IMR-90 (cell line): ENCODE results near the gene SSC4D. TPM values are rescaled to one million over a fixed set of nuclear protein-coding genes. Genes with fewer than 3 reads are reported as not detected.

Source experiments
- ATAC-seq: fragments of 200-7000 bp; cut with Tn5 transposase; 2 replicates; pipeline ENCODE4 v1.9.1; 2020; ENCODE audit warnings: low read depth, mild to moderate bottlenecking, moderate library complexity
- BruUV-seq: library from RNA; stranded (reverse); fragments of 400-500 nt; replicated peaks from 2 replicates; lab custom pipeline; 2021; lab: Mats Ljungman, UMichigan
- CTCF ChIA-PET: fragments of 300-600 bp; formaldehyde crosslinking; extraction: SDS; loops from one replicate; lab custom pipeline; 2021; ENCODE audit warnings: antibody characterized with exemption; lab: Yijun Ruan, JAX
- POLR2A ChIA-PET: fragments of 300-600 bp; sonication (Branson Sonifier 250); formaldehyde crosslinking; loops from one replicate; lab custom pipeline; 2022; ENCODE audit warnings: antibody characterized with exemption; ENCODE audit not compliant: unreplicated experiment; lab: Charles Lee
- DNase-seq: peaks from one replicate; pipeline ENCODE4 v3.0.0; 2013
- H2AFZ ChIP-seq: replicated peaks from 2 replicates; pipeline ENCODE3; 2013; ENCODE audit warnings: low read length, mild to moderate bottlenecking; ENCODE audit not compliant: poor library complexity
- H2AK5ac ChIP-seq: 2 replicates; pipeline ENCODE4 v1.6.1; 2013; ENCODE audit warnings: low read depth, low read length, inconsistent platforms
- H2AK9ac ChIP-seq: replicated peaks from 2 replicates; pipeline ENCODE3; 2013; ENCODE audit warnings: mild to moderate bottlenecking, low read depth, low read length, moderate library complexity; ENCODE audit not compliant: poor library complexity
- H2BK120ac ChIP-seq: 2 replicates; pipeline ENCODE4 v1.6.1; 2013; ENCODE audit warnings: low read depth, low read length, inconsistent platforms
- H2BK15ac ChIP-seq: 3 replicates; pipeline ENCODE4 v1.6.1; 2013; ENCODE audit warnings: low read depth, low read length, inconsistent platforms
- H2BK20ac ChIP-seq: 2 replicates; pipeline ENCODE4 v1.6.1; 2013; ENCODE audit warnings: low read depth, mild to moderate bottlenecking, inconsistent platforms, low read length, moderate library complexity
- H2BK5ac ChIP-seq: 2 replicates; pipeline ENCODE4 v1.6.1; 2013; ENCODE audit warnings: mild to moderate bottlenecking, low read depth, low read length, inconsistent platforms; ENCODE audit not compliant: poor library complexity, severe bottlenecking
- H3K14ac ChIP-seq: replicated peaks from 2 replicates; pipeline ENCODE4 v1.6.1; 2013; ENCODE audit warnings: low read depth, low read length, inconsistent platforms
- H3K18ac ChIP-seq: 2 replicates; pipeline ENCODE4 v1.6.1; 2013; ENCODE audit warnings: low read depth, low read length, control low read depth
- H3K23ac ChIP-seq: 2 replicates; pipeline ENCODE4 v1.6.1; 2013; ENCODE audit warnings: low read depth, low read length, inconsistent platforms
- H3K27ac ChIP-seq: 2 replicates; pipeline ENCODE4 v1.5.1; 2013; ENCODE audit warnings: mild to moderate bottlenecking, control low read depth, low read length; ENCODE audit not compliant: insufficient read depth
- H3K27me3 ChIP-seq: 2 replicates; pipeline ENCODE4 v1.6.1; 2013; ENCODE audit warnings: low read length; ENCODE audit not compliant: control insufficient read depth, insufficient read depth
- H3K36me3 ChIP-seq: 2 replicates; pipeline ENCODE4 v1.6.1; 2013; ENCODE audit warnings: low read length, mixed read lengths; ENCODE audit not compliant: control insufficient read depth, insufficient read depth
- H3K4ac ChIP-seq: 2 replicates; pipeline ENCODE4 v1.6.1; 2013; ENCODE audit warnings: low read depth, low read length, inconsistent platforms
- H3K4me1 ChIP-seq: 2 replicates; pipeline ENCODE4 v1.6.1; 2013; ENCODE audit warnings: low read length, mixed read lengths; ENCODE audit not compliant: control insufficient read depth, insufficient read depth
- H3K4me2 ChIP-seq: 2 replicates; pipeline ENCODE4 v1.6.1; 2013; ENCODE audit warnings: low read depth, mild to moderate bottlenecking, control low read depth, low read length, moderate library complexity
- H3K4me3 ChIP-seq: 2 replicates; pipeline ENCODE4 v1.5.1; 2013; ENCODE audit warnings: low read depth, mild to moderate bottlenecking, control low read depth, low read length, moderate library complexity; ENCODE audit not compliant: insufficient read depth
- H3K56ac ChIP-seq: 2 replicates; pipeline ENCODE4 v1.6.1; 2013; ENCODE audit warnings: low read length, inconsistent platforms; ENCODE audit not compliant: insufficient read depth; ENCODE audit errors: extremely low read depth
- H3K79me1 ChIP-seq, 2 experiments: 2 replicates each; pipeline ENCODE4 v1.6.1; 2013; ENCODE audit warnings: low read length in 2 of 2, inconsistent platforms in 1 of 2, low read depth in 1 of 2
- H3K9ac ChIP-seq: 2 replicates; pipeline ENCODE4 v1.6.1; 2013; ENCODE audit warnings: low read depth, low read length, control low read depth
- H3K9me1 ChIP-seq: 2 replicates; pipeline ENCODE4 v1.6.1; 2013; ENCODE audit warnings: low read length, inconsistent platforms; ENCODE audit not compliant: insufficient read depth
- H3K9me3 ChIP-seq: 2 replicates; pipeline ENCODE4 v1.6.1; 2013; ENCODE audit warnings: low read length; ENCODE audit not compliant: control insufficient read depth, insufficient read depth
- H4K20me1 ChIP-seq: 2 replicates; pipeline ENCODE4 v1.6.1; 2013; ENCODE audit warnings: low read length, inconsistent platforms; ENCODE audit not compliant: insufficient read depth
- H4K5ac ChIP-seq: 2 replicates; pipeline ENCODE4 v1.6.1; 2013; ENCODE audit warnings: mild to moderate bottlenecking, low read depth, low read length, control low read depth
- H4K8ac ChIP-seq, 2 experiments: 2 replicates each; pipeline ENCODE4 v1.6.1; 2013; ENCODE audit warnings: low read depth in 2 of 2, low read length in 2 of 2, control low read depth in 1 of 2, inconsistent platforms in 1 of 2
- H4K91ac ChIP-seq: 2 replicates; pipeline ENCODE4 v1.6.1; 2013; ENCODE audit warnings: low read depth, low read length, inconsistent platforms; ENCODE audit not compliant: insufficient read depth
- CHD1 ChIP-seq: IDR thresholded peaks from 2 replicates; pipeline ENCODE4 v1.6.1; 2012; ENCODE audit warnings: low read depth, low read length, improper control_type of control experiment
- MXI1 ChIP-seq: IDR thresholded peaks from 2 replicates; pipeline ENCODE4 v1.6.1; 2012; ENCODE audit warnings: low read depth, mild to moderate bottlenecking, low read length, moderate library complexity, borderline replicate concordance
- NFE2L2 ChIP-seq: fragments of 150-350 bp; IDR thresholded peaks from 2 replicates; pipeline ENCODE4 v1.6.1; 2016; ENCODE audit warnings: low read depth, mild to moderate bottlenecking, low read length
- dilution Hi-C: fragments of 300-500 bp; cut with HindIII; formaldehyde crosslinking; loops from one replicate; pipeline ENCODE4 v1.14.3; 2018; ENCODE audit warnings: low sequenced_read_pairs; ENCODE audit not compliant: unreplicated experiment
- in situ Hi-C: fragments of 300-500 bp; cut with MboI; formaldehyde crosslinking; loops from 3 replicates; pipeline ENCODE4 v1.14.3; 2019; ENCODE audit warnings: low sequenced_read_pairs, inconsistent platforms, mixed read lengths
- intact Hi-C: fragments of 100-400 bp; cut with micrococcal nuclease; formaldehyde crosslinking; loops from 2 replicates; pipeline ENCODE4 v1.10.0; 2022
- polyA plus RNA-seq, 3 experiments: library from polyadenylated mRNA; depleted of rRNA; stranded (reverse); fragments of >200 nt; gene quantifications; 2 replicates each; pipeline ENCODE4 v1.2.3, GENCODE V29; 2012; ENCODE audit warnings: low replicate concordance in 1 of 3
- total RNA-seq: library from RNA; depleted of rRNA; stranded (reverse); fragments of >200 nt; gene quantifications from 2 replicates; pipeline ENCODE4 v1.2.3, GENCODE V29; 2012
- TF ChIP-seq, protein P1 (sequence below): conservative IDR thresholded peaks from 2 replicates; pipeline ENCODE4 v1.5.1; 2012; ENCODE audit warnings: mild to moderate bottlenecking, low read depth, low read length, improper control_type of control experiment

Gene SSC4D
- total and polyA plus RNA-seq, 2 of the 4 experiments (the other 2 are of a cell fraction): 0.36 to 0.70 TPM

DNA sequence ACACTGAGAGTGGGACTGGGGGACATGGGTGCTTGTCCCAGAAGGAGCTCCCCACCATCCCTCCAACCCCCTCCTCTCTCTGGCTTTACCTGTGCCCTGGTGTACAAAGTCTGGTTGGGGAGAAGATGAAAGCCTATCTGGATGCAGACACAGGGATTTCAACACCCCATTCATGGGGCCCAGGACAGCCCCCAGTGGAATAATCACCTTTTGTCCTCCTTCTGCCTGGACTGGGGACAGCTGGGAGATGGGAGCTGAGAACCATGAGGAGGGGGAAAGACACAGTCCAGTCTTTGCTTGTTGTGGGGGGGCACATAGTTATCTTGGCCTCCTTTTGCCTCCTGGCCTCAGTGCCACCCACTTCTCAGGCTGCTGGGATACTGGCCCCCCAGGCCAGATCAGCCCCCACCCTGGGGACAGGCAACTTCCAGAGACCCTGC, 1.4 kb downstream of the SSC4D start:
- Histone ChIP-seq H3K79me1 (no peaks in the 10 kb centered on the region), H3K27ac (no peak overlapping the region)

More for the DNA sequence above, 1.4 kb downstream of the SSC4D start:
- Histone ChIP-seq H2AK5ac (no peak overlapping the region), H2BK120ac (no peak overlapping the region), H3K4ac (no peak overlapping the region), H2BK15ac (no peak overlapping the region), H3K9ac (no peak overlapping the region), H2AK9ac (no peak overlapping the region), H4K20me1 (no peaks in the 10 kb centered on the region), H2BK5ac (no peak overlapping the region), H3K14ac (no peak overlapping the region), H3K4me3 (no peak overlapping the region), H3K23ac (no peak overlapping the region), H3K18ac (no peak overlapping the region), H4K5ac (no peak overlapping the region), H2AFZ (no peak overlapping the region), H3K56ac (no peak overlapping the region), H3K9me3 (no peaks in the 10 kb centered on the region), H4K8ac (no peak overlapping the region), H3K36me3 (no peaks in the 10 kb centered on the region), H2BK20ac (no peak overlapping the region), H3K4me1 (no peaks in the 10 kb centered on the region), H4K91ac (no peak overlapping the region), H3K27me3 (peaks cover 7% of the 10 kb centered on the region), H3K4me2 (no peak overlapping the region), H3K9me1 (peaks cover 3% of the 10 kb centered on the region; the same call in 1 of the 2 replicates)
- dilution Hi-C loops: no loop called here
- ChIA-PET CTCF (no interaction called here), POLR2A (interaction anchor here (0.5 kb wide), 1 partner anchor 15 kb away, joined by 3 read pairs; no protein-coding TSS in a partner anchor)
- intact Hi-C loops: no loop called here
- TF ChIP-seq CHD1 (no peak), MXI1 (no peak), NFE2L2 (no peak)
- TF ChIP-seq, protein P1, sequence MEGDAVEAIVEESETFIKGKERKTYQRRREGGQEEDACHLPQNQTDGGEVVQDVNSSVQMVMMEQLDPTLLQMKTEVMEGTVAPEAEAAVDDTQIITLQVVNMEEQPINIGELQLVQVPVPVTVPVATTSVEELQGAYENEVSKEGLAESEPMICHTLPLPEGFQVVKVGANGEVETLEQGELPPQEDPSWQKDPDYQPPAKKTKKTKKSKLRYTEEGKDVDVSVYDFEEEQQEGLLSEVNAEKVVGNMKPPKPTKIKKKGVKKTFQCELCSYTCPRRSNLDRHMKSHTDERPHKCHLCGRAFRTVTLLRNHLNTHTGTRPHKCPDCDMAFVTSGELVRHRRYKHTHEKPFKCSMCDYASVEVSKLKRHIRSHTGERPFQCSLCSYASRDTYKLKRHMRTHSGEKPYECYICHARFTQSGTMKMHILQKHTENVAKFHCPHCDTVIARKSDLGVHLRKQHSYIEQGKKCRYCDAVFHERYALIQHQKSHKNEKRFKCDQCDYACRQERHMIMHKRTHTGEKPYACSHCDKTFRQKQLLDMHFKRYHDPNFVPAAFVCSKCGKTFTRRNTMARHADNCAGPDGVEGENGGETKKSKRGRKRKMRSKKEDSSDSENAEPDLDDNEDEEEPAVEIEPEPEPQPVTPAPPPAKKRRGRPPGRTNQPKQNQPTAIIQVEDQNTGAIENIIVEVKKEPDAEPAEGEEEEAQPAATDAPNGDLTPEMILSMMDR: no peak
- in situ Hi-C loops: no loop called here
- BruUV-seq: no TSS peak
- ATAC-seq (no peak), DNase-seq (no peak)
